ENCODE measurements around the gene NUP107.
A peak's percentile ranks its signal among the peaks of the same experiment; 100 is the strongest.

NUP107 gene

GRCh38 chr12:68743356-68743755, 56.6 kb downstream of the NUP107 start:
- peak; percentile 20 for DNase-seq (ENCODE audit: low read depth)

GRCh38 chr12:68745376-68745903, 58.7 kb downstream of the NUP107 start:
- DNase-seq (ENCODE audit: low read depth), result no peak

- DNase-seq (ENCODE audit: low read depth), result peak; percentile 69
Measured at GRCh38 chr12:68745904-68746571, 59.3 kb downstream of the NUP107 start, which contains the start of gene SLC35E3. TSS of gene SLC35E3 (plus strand) at chr12:68746176. CDS start at chr12:68746378, 202 bp downstream.

- peak; percentile 41 for DNase-seq (ENCODE audit: low read depth)
Measured at GRCh38 chr12:68746572-68747180, 59.9 kb downstream of the NUP107 start.

- no peak for DNase-seq (ENCODE audit: low read depth)
Measured at GRCh38 chr12:68749443-68749842, 62.7 kb downstream of the NUP107 start.

GRCh38 chr12:68749861-68750260, 63.1 kb downstream of the NUP107 start:
- no peak for DNase-seq (ENCODE audit: low read depth)

- no peak for DNase-seq (ENCODE audit: low read depth)
Measured at GRCh38 chr12:68750506-68750905, 63.7 kb downstream of the NUP107 start.

GRCh38 chr12:68755536-68756243, 68.9 kb downstream of the NUP107 start:
- no peak for DNase-seq (ENCODE audit: low read depth)

GRCh38 chr12:68759852-68760251, 73.1 kb downstream of the NUP107 start:
- DNase-seq (ENCODE audit: low read depth), result no peak

- no peak for DNase-seq (ENCODE audit: low read depth)
Measured at GRCh38 chr12:68760806-68761441, 74.1 kb downstream of the NUP107 start.

GRCh38 chr12:68761442-68761812, 74.6 kb downstream of the NUP107 start:
- DNase-seq (ENCODE audit: low read depth), result no peak

GRCh38 chr12:68761901-68762630, 75.3 kb downstream of the NUP107 start:
- DNase-seq (ENCODE audit: low read depth), result no peak

- DNase-seq (ENCODE audit: low read depth), result no peak
Measured at GRCh38 chr12:68762691-68763090, 75.9 kb downstream of the NUP107 start.

- no peak for DNase-seq (ENCODE audit: low read depth)
Measured at GRCh38 chr12:68765696-68766095, 78.9 kb downstream of the NUP107 start.

- DNase-seq (ENCODE audit: low read depth), result no peak
Measured at GRCh38 chr12:68766646-68767045, 79.9 kb downstream of the NUP107 start.

- no peak for DNase-seq (ENCODE audit: low read depth)
Measured at GRCh38 chr12:68767191-68767590, 80.4 kb downstream of the NUP107 start.

GRCh38 chr12:68768431-68768939, 81.7 kb downstream of the NUP107 start:
- DNase-seq (ENCODE audit: low read depth), result no peak

- no peak for DNase-seq (ENCODE audit: low read depth)
Measured at GRCh38 chr12:68769941-68770340, 83.2 kb downstream of the NUP107 start.

GRCh38 chr12:68771223-68771925, 84.6 kb downstream of the NUP107 start:
- no peak for DNase-seq (ENCODE audit: low read depth)

- DNase-seq (ENCODE audit: low read depth), result no peak
Measured at GRCh38 chr12:68772714-68773113, 85.9 kb downstream of the NUP107 start.

GRCh38 chr12:68773582-68773981, 86.8 kb downstream of the NUP107 start:
- no peak for DNase-seq (ENCODE audit: low read depth)
